NCI-H1048 (cell line): Measurements from ENCODE around the gene SEMA6D.
"Not testable (repeated sequence)": the region's sequence is repeated elsewhere in the genome, so short reads cannot be mapped to it uniquely, and the experiment has no call there.

Source experiments
- DNase-seq: peaks from one replicate; lab custom pipeline; 2025; lab: John Stamatoyannopoulos, UW

SEMA6D gene

GRCh38 chr15:47718497-47719437 lies 1.5 kb downstream of the SEMA6D start:
- no peak for DNase-seq

- DNase-seq, result no peak
Measured at GRCh38 chr15:47719730-47720129, 2.4 kb downstream of the SEMA6D start.

- no peak for DNase-seq
Measured at GRCh38 chr15:47720555-47720954, 3.2 kb downstream of the SEMA6D start.

GRCh38 chr15:47721676-47722075 lies 4.4 kb downstream of the SEMA6D start:
- DNase-seq, result no peak

GRCh38 chr15:47724346-47724745 lies 7.0 kb downstream of the SEMA6D start:
- no peak for DNase-seq

GRCh38 chr15:47725051-47725450 lies 7.7 kb downstream of the SEMA6D start:
- no peak for DNase-seq

GRCh38 chr15:47725906-47726305 lies 8.6 kb downstream of the SEMA6D start:
- no peak for DNase-seq

- DNase-seq, result no peak
Measured at GRCh38 chr15:47726399-47726823, 9.1 kb downstream of the SEMA6D start.

- DNase-seq, result no peak
Measured at GRCh38 chr15:47727137-47727536, 9.8 kb downstream of the SEMA6D start.

- DNase-seq, result no peak
Measured at GRCh38 chr15:47727676-47728075, 10.4 kb downstream of the SEMA6D start.

GRCh38 chr15:47728426-47728825 lies 11.1 kb downstream of the SEMA6D start:
- no peak for DNase-seq

GRCh38 chr15:47728886-47729285 lies 11.6 kb downstream of the SEMA6D start:
- no peak for DNase-seq

- no peak for DNase-seq
Measured at GRCh38 chr15:47731230-47731629, 13.9 kb downstream of the SEMA6D start.

- no peak for DNase-seq
Measured at GRCh38 chr15:47732248-47732647, 14.9 kb downstream of the SEMA6D start.

GRCh38 chr15:47733085-47733484 lies 15.8 kb downstream of the SEMA6D start:
- no peak for DNase-seq

- no peak for DNase-seq
Measured at GRCh38 chr15:47736143-47736786, 19.0 kb downstream of the SEMA6D start.

GRCh38 chr15:47737477-47737876 lies 20.2 kb downstream of the SEMA6D start:
- no peak for DNase-seq

- DNase-seq, result not testable (repeated sequence)
Measured at GRCh38 chr15:47738144-47738825, 21.0 kb downstream of the SEMA6D start.

GRCh38 chr15:47741082-47741481 lies 23.8 kb downstream of the SEMA6D start:
- no peak for DNase-seq

- DNase-seq, result no peak
Measured at GRCh38 chr15:47741907-47742306, 24.6 kb downstream of the SEMA6D start.

- DNase-seq, result no peak
Measured at GRCh38 chr15:47742334-47742733, 25.0 kb downstream of the SEMA6D start.

- DNase-seq, result no peak
Measured at GRCh38 chr15:47742742-47743141, 25.4 kb downstream of the SEMA6D start.

- no peak for DNase-seq
Measured at GRCh38 chr15:47743385-47743784, 26.1 kb downstream of the SEMA6D start.
